Heart right ventricle (tissue), 16 donors: Measurements from ENCODE around the gene MCL1. TPM values are rescaled to one million over a fixed set of nuclear protein-coding genes. Genes with fewer than 3 reads are reported as not detected.

Experiments used
- ATAC-seq, 8 donors: fragments of 200-7000 bp; cut with Tn5 transposase; one replicate each; pipeline ENCODE4 v1.9.1; 2020; ENCODE audit warnings: mild to moderate bottlenecking in 8 of 8, moderate library complexity in 8 of 8, moderate number of reproducible peaks in 1 of 8
- DNase-seq, 2 donors: peaks; one replicate each; pipeline ENCODE4 v3.0.0-alpha.2; 2020
- H3K27ac ChIP-seq, 10 donors: fragments of 200-600 bp; sonication (generic) in 2 of 10; one replicate each; pipeline versions ENCODE4 v1.5.0 to v1.8.0; 2020 to 2022; ENCODE audit warnings: mild to moderate bottlenecking in 3 of 10
- H3K27me3 ChIP-seq, 7 donors: fragments of 200-600 bp; one replicate each; pipeline ENCODE4 v1.8.0; 2021 to 2022; ENCODE audit warnings: mild to moderate bottlenecking in 2 of 7
- H3K36me3 ChIP-seq, 9 donors: fragments of 200-600 bp; sonication (generic) in 1 of 9; one replicate each; pipeline versions ENCODE4 v1.5.0 to v1.8.0; 2020 to 2022; ENCODE audit warnings: mild to moderate bottlenecking in 2 of 9
- H3K4me1 ChIP-seq, 9 donors: fragments of 200-600 bp; sonication (generic) in 1 of 9; one replicate each; pipeline versions ENCODE4 v1.5.0 to v1.8.0; 2020 to 2022; ENCODE audit warnings: mild to moderate bottlenecking in 4 of 9
- H3K4me3 ChIP-seq, 10 donors: fragments of 200-600 bp; sonication (generic) in 2 of 10; one replicate each; pipeline versions ENCODE4 v1.5.0 to v1.8.0; 2020 to 2022; ENCODE audit warnings: mild to moderate bottlenecking in 7 of 10, moderate library complexity in 2 of 10
- H3K9me3 ChIP-seq, 11 donors: fragments of 200-600 bp in 10 of 11; sonication (generic) in 2 of 11; one replicate each; pipeline versions ENCODE4 v1.5.0 to v1.8.0; 2013 to 2022; ENCODE audit warnings: mild to moderate bottlenecking in 2 of 11, control low read depth in 1 of 11, moderate library complexity in 1 of 11
- WGBS, 2 donors: extraction: QIAGEN DNeasy Blood & Tissue Kit; methylation state at CpG; one replicate each; pipeline ENCODE4 v1.1.7; 2013; ENCODE audit warnings: inconsistent platforms in 1 of 2; 5-methylcytosine and 5-hydroxymethylcytosine counted together
- intact Hi-C, 10 donors: fragments of 100-400 bp; cut with DNase I; formaldehyde crosslinking; loops; one replicate each; pipeline versions ENCODE4 v1.11.1 to v1.14.2; 2022
- polyA plus RNA-seq, 2 donors: library from polyadenylated mRNA; stranded (reverse); fragments of 200-250 nt; gene quantifications; one replicate each; pipeline ENCODE4 v1.2.3, GENCODE V29; 2013
- total RNA-seq, 10 donors: library from RNA; stranded (reverse); fragmentation: NEBNext Ultra II Directional in 3 of 10; extraction: Animal tissue kit (Norgen Biotek cat#: 25700) in 3 of 10; gene quantifications; one replicate each; pipeline versions ENCODE4 v1.2.1 to v1.2.4, GENCODE V29; 2021 to 2023
- TF ChIP-seq, protein P1 (sequence below), 9 donors: fragments of 200-600 bp; sonication (generic) in 2 of 9; IDR thresholded peaks; one replicate each; pipeline versions ENCODE4 v1.5.0 to v1.8.0; 2021 to 2022; ENCODE audit warnings: antibody characterized with exemption in 9 of 9, mild to moderate bottlenecking in 5 of 9, moderate library complexity in 1 of 9
- donor health status: Arrhythmogenic right ventricular cardiomyopathy.
- donor health status: ischemic (EF 13 %, LVEDD 7.1; RV severe dilation, severe dysfunction).
- donor health status: healthy with polysubstance abuse.
- donor health status: DM: no; HTN: yes; CAD: no.
- donor health status: DM: no; HTN: no; CAD: no.
- donor health status: ischemic (EF 25% LVEDD 6.9; RV normal size, moderate dysfunction).
- donor health status: ischemic (EF 25% LVEDD 5.7; RV mildly dilated, moderate dysfunction).
- donor health status: healthy.
- donor health status: DM: yes; HTN: yes; CAD: no.
- donor health status: Ischemic cardiomyopathy.
- donor health status: ischemic (EF 35%, LVEDD 5.7; RV mildly dilated, moderate dysfunction).
- donor health status: nonischemic (EF 11% LVEDD 7.7; RV severe dilation, severe dysfunction).
- donor health status: DM: yes; HTN: yes; CAD: no.
- donor health status: PGD.
- donor health status: ischemic (EF 29% LVEDD 5.4; RV normal size, mild dysfunction).
- donor health status: nonischemic (EF 23%, LVEDD 6.1; RV moderate dilation, normal function).

The MCL1 gene
- total and polyA plus RNA-seq, 12 donors: 54.3 to 155 (median 115) TPM

DNA sequence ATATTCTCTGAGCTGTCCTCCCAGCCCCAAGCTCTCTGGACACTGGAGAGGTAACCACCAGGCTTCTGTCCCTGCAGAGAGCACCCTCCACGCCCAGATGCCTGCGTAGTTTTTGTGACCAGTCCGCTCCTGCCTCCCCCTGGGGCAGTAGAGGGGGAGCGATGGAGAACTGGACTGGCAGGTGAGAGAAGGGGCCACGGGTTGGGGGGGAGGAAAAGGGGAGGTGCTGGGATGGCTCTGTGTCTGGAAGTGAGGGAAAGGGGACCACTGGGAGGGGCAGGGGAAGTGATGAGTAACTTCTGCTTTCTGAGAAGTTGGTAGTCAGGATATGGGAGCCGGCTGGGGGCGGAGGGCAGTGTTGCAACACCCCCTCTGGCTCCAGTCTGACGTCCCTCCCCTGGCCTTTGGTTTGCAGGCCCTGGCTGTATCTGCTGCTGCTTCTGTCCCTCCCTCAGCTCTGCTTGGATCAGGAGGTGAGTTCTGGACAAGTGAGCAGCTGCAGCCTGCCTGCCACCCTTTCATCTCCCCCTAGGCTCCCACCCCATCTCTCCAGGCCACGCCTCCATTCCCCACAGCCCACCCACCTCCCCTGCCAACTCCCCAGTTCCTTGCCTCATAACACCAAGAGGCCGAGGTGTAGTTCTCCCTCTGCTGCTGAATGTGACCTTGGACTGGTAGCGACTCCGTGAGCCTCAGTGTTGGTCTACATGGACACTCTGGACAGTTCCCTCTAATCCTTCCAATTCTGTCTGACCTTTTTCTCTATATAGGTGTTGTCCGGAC is 27.1 kb downstream of the MCL1 start:
- intact Hi-C loops: loop anchor here in 3 of 10 donors (10.0 kb wide), 2 partner anchors 252 to 262 kb away; partner anchors contain the start of gene CTSK (in 1 of the 3)
- H3K4me1 ChIP-seq: peaks cover 14 to 59% (median 38%) of the 10 kb centered on the region in 9 donors
- peak; percentile 41 to 67 (median 56) for ATAC-seq

GRCh38 chr1:150551784-150552127 is 27.7 kb downstream of the MCL1 start:
- H3K36me3 ChIP-seq: peaks cover 0 to 23% (median 0%) of the 10 kb centered on the region in 9 donors
- H3K9me3 ChIP-seq: no peaks in the 10 kb centered on the region
- H3K27me3 ChIP-seq: no peaks in the 10 kb centered on the region
- H3K4me1 ChIP-seq: peaks cover 14 to 59% (median 38%) of the 10 kb centered on the region in 9 donors
- DNase-seq: no peak
- WGBS, 2 donors: 33 to 56% methylated on average over 1 of the region's 1 CpG
- no peak overlapping the region for H3K4me3 ChIP-seq
- H3K27ac ChIP-seq: peak overlapping the region in 9 of 10 donors; percentile 25 to 94 (median 88)
- intact Hi-C loops: loop anchor here in 3 of 10 donors (10.0 kb wide), 2 partner anchors 253 to 263 kb away; partner anchors contain the start of gene CTSK (in 1 of the 3)
- peak in 2 of 8 donors; percentile 0 for ATAC-seq
- TF ChIP-seq, protein P1, sequence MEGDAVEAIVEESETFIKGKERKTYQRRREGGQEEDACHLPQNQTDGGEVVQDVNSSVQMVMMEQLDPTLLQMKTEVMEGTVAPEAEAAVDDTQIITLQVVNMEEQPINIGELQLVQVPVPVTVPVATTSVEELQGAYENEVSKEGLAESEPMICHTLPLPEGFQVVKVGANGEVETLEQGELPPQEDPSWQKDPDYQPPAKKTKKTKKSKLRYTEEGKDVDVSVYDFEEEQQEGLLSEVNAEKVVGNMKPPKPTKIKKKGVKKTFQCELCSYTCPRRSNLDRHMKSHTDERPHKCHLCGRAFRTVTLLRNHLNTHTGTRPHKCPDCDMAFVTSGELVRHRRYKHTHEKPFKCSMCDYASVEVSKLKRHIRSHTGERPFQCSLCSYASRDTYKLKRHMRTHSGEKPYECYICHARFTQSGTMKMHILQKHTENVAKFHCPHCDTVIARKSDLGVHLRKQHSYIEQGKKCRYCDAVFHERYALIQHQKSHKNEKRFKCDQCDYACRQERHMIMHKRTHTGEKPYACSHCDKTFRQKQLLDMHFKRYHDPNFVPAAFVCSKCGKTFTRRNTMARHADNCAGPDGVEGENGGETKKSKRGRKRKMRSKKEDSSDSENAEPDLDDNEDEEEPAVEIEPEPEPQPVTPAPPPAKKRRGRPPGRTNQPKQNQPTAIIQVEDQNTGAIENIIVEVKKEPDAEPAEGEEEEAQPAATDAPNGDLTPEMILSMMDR (IDR thresholded peaks at IDR 0.05): no peak

More for the DNA sequence above, 27.1 kb downstream of the MCL1 start:
- H3K36me3 ChIP-seq: peaks cover 0 to 29% (median 0%) of the 10 kb centered on the region in 9 donors
- no peaks in the 10 kb centered on the region for H3K9me3 ChIP-seq
- H3K4me3 ChIP-seq: peak overlapping the region in 1 of 10 donors; percentile 26
- H3K27me3 ChIP-seq: no peaks in the 10 kb centered on the region
- TF ChIP-seq, protein P1 (IDR thresholded peaks at IDR 0.05): no peak
- peak overlapping the region in 9 of 10 donors; percentile 25 to 94 (median 88) for H3K27ac ChIP-seq
- DNase-seq: peak; percentile 79 to 82
- WGBS, 2 donors: 41 to 47% methylated on average over 13 of the region's 13 CpGs

- Histone ChIP-seq H3K4me1 (peaks cover 14 to 59% (median 38%) of the 10 kb centered on the region in 9 donors), H3K4me3 (peak overlapping the region in 2 of 10 donors; percentile 19 to 66), H3K9me3 (no peaks in the 10 kb centered on the region), H3K27me3 (no peaks in the 10 kb centered on the region), H3K36me3 (peaks cover 0 to 18% (median 0%) of the 10 kb centered on the region in 9 donors), H3K27ac (peak overlapping the region in 8 of 10 donors; percentile 84 to 94 (median 88))
- DNase-seq (no peak), ATAC-seq (peak in 4 of 8 donors; percentile 1 to 10 (median 6))
- TF ChIP-seq, protein P1 (IDR thresholded peaks at IDR 0.05): no peak
- 73 to 76% methylated on average over 11 of the region's 11 CpGs for WGBS, 2 donors
- intact Hi-C loops: loop anchor here in 3 of 10 donors (10.0 kb wide), 2 partner anchors 254 to 264 kb away; partner anchors contain the start of gene CTSK (in 1 of the 3)
Measured at GRCh38 chr1:150551051-150551783, 28.2 kb downstream of the MCL1 start.
